Tibial nerve (tissue), 4 donors: Measurements from ENCODE around the gene CPT1B. TPM values are rescaled to one million over a fixed set of nuclear protein-coding genes. Genes with fewer than 3 reads are reported as not detected.

ENCODE experiments used
- DNase-seq, 2 donors: peaks; one replicate each; pipeline ENCODE4 v3.0.0-alpha.2; 2019; ENCODE audit warnings: low spot score in 2 of 2
- H3K27ac ChIP-seq, 4 donors: fragments of 200-600 bp; sonication (generic) in 3 of 4; one replicate each; pipeline ENCODE4 v1.5.1; 2017 to 2019; ENCODE audit warnings: mild to moderate bottlenecking in 1 of 4
- H3K27me3 ChIP-seq, 2 donors: fragments of 200-600 bp; sonication (generic) in 1 of 2; one replicate each; pipeline versions ENCODE4 v1.5.1 to v1.6.0; 2017 to 2019
- H3K36me3 ChIP-seq, 3 donors: fragments of 200-600 bp; sonication (generic); one replicate each; pipeline ENCODE4 v1.5.1; 2018 to 2019
- H3K4me1 ChIP-seq, 4 donors: fragments of 200-600 bp; sonication (generic) in 3 of 4; one replicate each; pipeline ENCODE4 v1.5.1; 2017 to 2019
- H3K4me3 ChIP-seq, 4 donors: fragments of 200-600 bp; sonication (generic) in 3 of 4; one replicate each; pipeline ENCODE4 v1.5.1; 2017 to 2019; ENCODE audit warnings: mild to moderate bottlenecking in 1 of 4, moderate library complexity in 1 of 4
- H3K9me3 ChIP-seq, 4 donors: fragments of 200-600 bp; sonication (generic) in 3 of 4; one replicate each; pipeline ENCODE4 v1.5.1; 2017 to 2019
- CTCF ChIP-seq, 5 experiments: fragments of 200-600 bp in 3 of 5; fragments of 450-650 bp in 2 of 5; sonication (generic) in 3 of 5; IDR thresholded peaks; one replicate each; pipeline ENCODE4 v1.5.1; 2016 to 2019; ENCODE audit warnings: antibody characterized with exemption in 5 of 5, mild to moderate bottlenecking in 3 of 5, moderate library complexity in 2 of 5
- EP300 ChIP-seq, 2 donors: sonication (generic); formaldehyde crosslinking; IDR thresholded peaks; one replicate each; pipeline ENCODE4 v1.6.1; 2017; ENCODE audit warnings: antibody characterized with exemption in 2 of 2, mild to moderate bottlenecking in 1 of 2
- POLR2A ChIP-seq, 2 donors: fragments of 450-650 bp; IDR thresholded peaks; one replicate each; pipeline ENCODE4 v1.6.1; 2017; ENCODE audit warnings: antibody characterized with exemption in 2 of 2, mild to moderate bottlenecking in 2 of 2, moderate library complexity in 2 of 2
- WGBS, 2 donors: methylation state at CpG; one replicate each; pipeline ENCODE4 v1.1.5; 2018; 5-methylcytosine and 5-hydroxymethylcytosine counted together
- total RNA-seq, 4 donors: library from RNA; depleted of rRNA; stranded (reverse); fragments of >200 nt; gene quantifications; one replicate each; pipeline ENCODE4 v1.1.0, GENCODE V29; 2016

CPT1B gene
- total RNA-seq, 4 donors from 2014 or later = 7.2 to 22.6 (median 15.1) TPM

GRCh38 chr22:50524676-50525103 is 53.5 kb downstream of the CPT1B start:
- Histone ChIP-seq H3K36me3 (peaks cover 0 to 45% (median 21%) of the 10 kb centered on the region in 3 donors), H3K4me1 (peaks cover 0 to 52% (median 21%) of the 10 kb centered on the region in 4 donors), H3K4me3 (peak overlapping the region; percentile 50 to 93 (median 91)), H3K27me3 (peaks cover 0 to 5% of the 10 kb centered on the region in 2 donors), H3K9me3 (no peaks in the 10 kb centered on the region), H3K27ac (peak overlapping the region; percentile 12 to 95 (median 91))
- WGBS, 2 donors = 9 to 10% methylated on average over 19 of the region's 19 CpGs
- TF ChIP-seq EP300 (IDR thresholded peaks at IDR 0.05) (no peak), POLR2A (IDR thresholded peaks at IDR 0.05) (no peak), CTCF (IDR thresholded peaks at IDR 0.05) (no peak)
- DNase-seq = no peak

- H3K27ac ChIP-seq = peak overlapping the region in 1 of 4 donors; percentile 90
Measured at GRCh38 chr22:50523806-50524675, 54.2 kb downstream of the CPT1B start.

GRCh38 chr22:50523458-50523805 is 54.8 kb downstream of the CPT1B start:
- peaks cover 0 to 57% (median 31%) of the 10 kb centered on the region in 3 donors for H3K36me3 ChIP-seq

More at GRCh38 chr22:50523806-50524675, 54.2 kb downstream of the CPT1B start:
- Histone ChIP-seq H3K36me3 (peaks cover 0 to 51% (median 25%) of the 10 kb centered on the region in 3 donors), H3K4me1 (peaks cover 0 to 45% (median 19%) of the 10 kb centered on the region in 4 donors), H3K9me3 (no peaks in the 10 kb centered on the region), H3K27me3 (no peaks in the 10 kb centered on the region), H3K4me3 (peak overlapping the region in 3 of 4 donors; percentile 90 to 93 (median 92))
- TF ChIP-seq CTCF (IDR thresholded peaks at IDR 0.05) (no peak), EP300 (IDR thresholded peaks at IDR 0.05) (no peak), POLR2A (IDR thresholded peaks at IDR 0.05) (no peak)
- DNase-seq = no peak
- 77 to 79% methylated on average over 12 to 15 of the region's 25 CpGs for WGBS, 2 donors

GRCh38 chr22:50522806-50523438 is 55.3 kb downstream of the CPT1B start:
- 85 to 89% methylated on average over 17 to 22 of the region's 22 CpGs for WGBS, 2 donors
- no peak overlapping the region for H3K27ac ChIP-seq
- DNase-seq = no peak
- H3K36me3 ChIP-seq = peaks cover 0 to 63% (median 36%) of the 10 kb centered on the region in 3 donors
- TF ChIP-seq CTCF (IDR thresholded peaks at IDR 0.05) = no peak
- no peak for TF ChIP-seq POLR2A (IDR thresholded peaks at IDR 0.05)
- no peak for TF ChIP-seq EP300 (IDR thresholded peaks at IDR 0.05)
- H3K9me3 ChIP-seq = no peaks in the 10 kb centered on the region
- peaks cover 0 to 34% (median 19%) of the 10 kb centered on the region in 4 donors for H3K4me1 ChIP-seq
- H3K27me3 ChIP-seq = no peaks in the 10 kb centered on the region
- no peak overlapping the region for H3K4me3 ChIP-seq

More at GRCh38 chr22:50523458-50523805, 54.8 kb downstream of the CPT1B start:
- H3K9me3 ChIP-seq = no peaks in the 10 kb centered on the region
- no peak for TF ChIP-seq EP300 (IDR thresholded peaks at IDR 0.05)
- TF ChIP-seq POLR2A (IDR thresholded peaks at IDR 0.05) = no peak
- no peak overlapping the region for H3K4me3 ChIP-seq
- DNase-seq = no peak
- 96 to 97% methylated on average over 9 to 14 of the region's 16 CpGs for WGBS, 2 donors
- peaks cover 0 to 39% (median 19%) of the 10 kb centered on the region in 4 donors for H3K4me1 ChIP-seq
- no peaks in the 10 kb centered on the region for H3K27me3 ChIP-seq
- no peak overlapping the region for H3K27ac ChIP-seq

GRCh38 chr22:50522208-50522805 is 55.9 kb downstream of the CPT1B start:
- Histone ChIP-seq H3K4me3 (no peak overlapping the region), H3K36me3 (peaks cover 0 to 69% (median 43%) of the 10 kb centered on the region in 3 donors), H3K4me1 (peaks cover 0 to 29% (median 18%) of the 10 kb centered on the region in 4 donors), H3K27ac (no peak overlapping the region), H3K9me3 (no peaks in the 10 kb centered on the region), H3K27me3 (no peaks in the 10 kb centered on the region)
- WGBS, 2 donors = 88% methylated on average over 11 to 15 of the region's 15 CpGs
- TF ChIP-seq CTCF (IDR thresholded peaks at IDR 0.05) (no peak), POLR2A (IDR thresholded peaks at IDR 0.05) (no peak), EP300 (IDR thresholded peaks at IDR 0.05) (no peak)
- no peak for DNase-seq
